Measurements from ENCODE around the gene KRTAP22-1.

Gene KRTAP22-1

DNA sequence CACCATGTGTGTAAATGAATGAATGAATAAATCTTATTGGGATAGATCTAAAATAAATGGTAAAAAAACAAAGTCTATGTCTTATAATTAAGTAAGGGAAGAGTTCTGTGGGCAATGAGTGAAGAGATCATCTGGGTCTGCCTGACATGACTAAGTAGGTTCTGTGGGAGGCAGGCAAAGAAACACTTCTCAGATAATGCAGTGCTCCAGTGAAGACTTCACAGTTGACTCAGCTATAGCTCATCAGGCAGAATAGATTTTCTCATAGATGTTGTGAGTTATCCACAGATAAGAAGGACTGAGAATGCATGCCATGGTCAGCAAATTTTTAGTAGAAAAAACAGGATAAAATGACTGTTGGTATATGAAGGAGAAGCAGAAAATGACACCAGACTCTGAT is 23.1 kb upstream of the KRTAP22-1 start:
- TF ChIP-seq, protein P1, sequence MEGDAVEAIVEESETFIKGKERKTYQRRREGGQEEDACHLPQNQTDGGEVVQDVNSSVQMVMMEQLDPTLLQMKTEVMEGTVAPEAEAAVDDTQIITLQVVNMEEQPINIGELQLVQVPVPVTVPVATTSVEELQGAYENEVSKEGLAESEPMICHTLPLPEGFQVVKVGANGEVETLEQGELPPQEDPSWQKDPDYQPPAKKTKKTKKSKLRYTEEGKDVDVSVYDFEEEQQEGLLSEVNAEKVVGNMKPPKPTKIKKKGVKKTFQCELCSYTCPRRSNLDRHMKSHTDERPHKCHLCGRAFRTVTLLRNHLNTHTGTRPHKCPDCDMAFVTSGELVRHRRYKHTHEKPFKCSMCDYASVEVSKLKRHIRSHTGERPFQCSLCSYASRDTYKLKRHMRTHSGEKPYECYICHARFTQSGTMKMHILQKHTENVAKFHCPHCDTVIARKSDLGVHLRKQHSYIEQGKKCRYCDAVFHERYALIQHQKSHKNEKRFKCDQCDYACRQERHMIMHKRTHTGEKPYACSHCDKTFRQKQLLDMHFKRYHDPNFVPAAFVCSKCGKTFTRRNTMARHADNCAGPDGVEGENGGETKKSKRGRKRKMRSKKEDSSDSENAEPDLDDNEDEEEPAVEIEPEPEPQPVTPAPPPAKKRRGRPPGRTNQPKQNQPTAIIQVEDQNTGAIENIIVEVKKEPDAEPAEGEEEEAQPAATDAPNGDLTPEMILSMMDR (IDR thresholded peaks at IDR 0.05): no peak

- TF ChIP-seq, protein P1 (IDR thresholded peaks at IDR 0.05): no peak
Measured at GRCh38 chr21:30579346-30579745, 21.5 kb upstream of the KRTAP22-1 start.

DNA sequence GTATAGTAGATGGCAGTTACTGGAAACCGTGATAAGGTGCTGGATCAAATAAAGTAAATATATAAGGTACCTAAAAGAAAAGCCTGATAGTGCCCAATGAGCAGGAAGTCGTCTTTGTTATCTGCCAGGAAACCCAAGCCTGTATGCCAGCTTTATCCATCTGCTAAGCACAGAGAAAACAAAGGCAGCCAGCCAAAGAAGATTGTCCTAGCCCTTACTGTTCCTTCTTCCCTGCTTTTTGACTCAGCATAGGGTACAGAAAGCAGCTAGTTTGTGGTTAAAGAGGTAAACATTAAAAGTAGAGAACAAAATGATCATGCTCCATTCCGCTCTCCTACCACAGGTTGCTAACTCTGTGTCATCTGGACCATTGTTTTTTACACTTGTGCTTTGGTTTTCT is 20.8 kb upstream of the KRTAP22-1 start:
- TF ChIP-seq, protein P1 (IDR thresholded peaks at IDR 0.05): no peak

DNA sequence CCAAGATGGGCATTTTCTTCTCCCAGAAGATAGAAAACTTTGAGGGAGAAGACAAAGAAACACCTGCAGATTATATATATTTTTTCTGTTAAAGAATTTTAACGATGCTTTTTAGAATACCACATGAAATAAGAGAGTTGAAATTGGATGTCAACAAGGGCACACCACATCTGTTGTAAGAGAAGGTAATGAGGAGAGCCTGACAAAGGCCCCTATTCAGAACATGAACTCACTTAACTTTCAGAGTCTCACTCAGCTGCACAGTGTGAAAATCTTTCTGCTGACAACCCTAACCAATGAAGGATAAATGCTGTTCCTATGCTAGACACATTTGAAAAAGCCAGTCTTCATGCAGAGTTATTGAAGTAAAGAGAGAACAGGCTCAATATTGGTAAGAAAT is 18.0 kb upstream of the KRTAP22-1 start:
- TF ChIP-seq, protein P1 (IDR thresholded peaks at IDR 0.05): no peak

DNA sequence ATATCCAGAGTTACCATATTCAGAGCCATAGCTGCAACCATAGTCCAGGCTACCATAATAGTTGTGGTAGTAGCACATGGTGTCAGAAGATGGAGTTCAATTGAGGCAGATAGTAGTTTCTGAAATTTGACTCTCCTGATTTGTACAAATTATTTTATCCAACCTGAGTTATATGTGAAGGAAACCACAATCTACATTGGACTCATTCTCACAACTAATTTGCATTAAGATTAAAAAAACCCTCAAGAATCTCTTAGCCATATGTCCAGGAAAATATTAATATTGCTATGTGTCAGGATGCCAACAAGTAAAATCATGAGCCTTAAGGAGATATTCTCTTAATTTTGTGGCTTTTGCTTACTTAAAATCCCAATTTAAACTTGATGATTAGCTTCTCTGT is 10.6 kb upstream of the KRTAP22-1 start, which contains the start of gene KRTAP22-2:
TSS of gene KRTAP22-2 (minus strand) at position 101 of the 400 bp plus-strand sequence.
- TF ChIP-seq, protein P1 (IDR thresholded peaks at IDR 0.05): no peak

- TF ChIP-seq, protein P1 (IDR thresholded peaks at IDR 0.05): no peak
Measured at GRCh38 chr21:30592140-30592539, 8.7 kb upstream of the KRTAP22-1 start, which contains the start of gene KRTAP6-3. KRTAP6-3 (plus strand) TSS chr21:30592440; CDS start chr21:30592446, 6 bp downstream.

- TF ChIP-seq, protein P1 (IDR thresholded peaks at IDR 0.05): no peak
Measured at GRCh38 chr21:30598802-30599201, 2.1 kb upstream of the KRTAP22-1 start, which contains the start of gene KRTAP6-2. KRTAP6-2 (minus strand) TSS chr21:30598902; CDS start chr21:30598874, 28 bp downstream.

DNA sequence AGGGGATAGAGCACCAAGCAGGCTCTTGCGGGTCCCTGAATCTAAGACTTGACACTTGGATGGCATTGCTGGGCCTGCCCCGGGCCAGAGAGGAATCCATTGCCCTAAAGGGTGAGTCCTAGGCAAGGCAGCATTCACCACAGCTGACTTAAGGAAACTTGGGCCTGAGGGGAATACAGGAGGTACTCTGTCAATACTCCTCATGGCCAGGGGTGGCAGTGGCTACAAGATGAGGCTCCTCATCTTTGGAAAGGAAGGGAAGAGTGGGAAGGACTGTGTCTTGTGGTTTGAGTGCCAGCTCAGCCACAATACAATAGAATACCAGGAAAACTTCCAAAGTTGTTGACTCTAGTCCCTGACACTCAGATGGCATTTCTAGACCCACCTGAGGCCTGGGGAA is 5.1 kb downstream of the KRTAP22-1 start:
- TF ChIP-seq, protein P1 (IDR thresholded peaks at IDR 0.05): no peak
